ENCODE data around the gene SEC16A. TPM values are rescaled to one million over a fixed set of nuclear protein-coding genes. Genes with fewer than 3 reads are reported as not detected.

The SEC16A gene
- total RNA-seq, 1 experiment from 2014 or later: 56.4 TPM

- no peak for TF ChIP-seq CTCF (conservative IDR thresholded peaks at IDR 0.05)
- no peak overlapping the region for H2AK5ac ChIP-seq (ENCODE audit: insufficient read length, low read length)
- Mint-ChIP-seq H3K4me3 (no peak overlapping the region), H3K27me3 (ENCODE audit: low read depth) (no peaks in the 10 kb centered on the region), H3K9me3 (no peaks in the 10 kb centered on the region), H3K27ac (no peak overlapping the region), H3K4me1 (no peaks in the 10 kb centered on the region), H3K36me3 (ENCODE audit: insufficient read depth in 1 of 3, low read depth in 3 of 3) (peaks cover 60 to 87% (median 85%) of the 10 kb centered on the region in 3 experiments; a peak in 6 of 7 replicates)
- H3K4ac ChIP-seq (ENCODE audit: low read depth, low read length): no peak overlapping the region
- no peak overlapping the region for H2AFZ ChIP-seq (ENCODE audit: low read length)
- H3K18ac ChIP-seq (ENCODE audit: insufficient read length, low read depth, low read length): no peak overlapping the region
- H2BK5ac ChIP-seq (ENCODE audit: insufficient read length, low read length): no peak overlapping the region
- H2BK120ac ChIP-seq (ENCODE audit: low read depth, low read length, poor library complexity, severe bottlenecking): no peak overlapping the region
- H3T11ph ChIP-seq (ENCODE audit: low read length): no peak overlapping the region
- H2BK15ac ChIP-seq (ENCODE audit: low read depth, low read length): no peak overlapping the region
- H4K91ac ChIP-seq (ENCODE audit: insufficient read length, low read depth, low read length): no peak overlapping the region
- H3K79me2 ChIP-seq (ENCODE audit: insufficient read depth, low read length): 0 out of 2 replicates have a peak, but pooled peaks cover 2% of the 10 kb centered on the region
- peaks cover 3% of the 10 kb centered on the region for H3K23me2 ChIP-seq (ENCODE audit: insufficient read length, low read depth, low read length, poor library complexity, severe bottlenecking)
- no peaks in the 10 kb centered on the region for H3K79me1 ChIP-seq (ENCODE audit: insufficient read depth, low read depth, low read length, poor library complexity, severe bottlenecking)
- H4K8ac ChIP-seq (replicated peaks; ENCODE audit: insufficient read length, low read depth, low read length): no peak overlapping the region
- H3K56ac ChIP-seq (ENCODE audit: insufficient read length, low read depth, low read length): no peak overlapping the region
- H3K4me2 ChIP-seq (ENCODE audit: insufficient read depth, insufficient read length, low read length): no peak overlapping the region
- H3K27me3 ChIP-seq (ENCODE audit: insufficient read depth, low read length): no peaks in the 10 kb centered on the region
- H4K5ac ChIP-seq (ENCODE audit: insufficient read length, low read depth, low read length): no peak overlapping the region
- no CpG with 5 or more reads among the region's 14 CpGs for WGBS (ENCODE audit: extremely low coverage, insufficient read length, low lambda C conversion rate)
- H3K9me3 ChIP-seq (ENCODE audit: control insufficient read depth, low read depth, low read length): no peaks in the 10 kb centered on the region
- no peak overlapping the region for H3K14ac ChIP-seq (ENCODE audit: insufficient read depth, low read length)
- H3K23ac ChIP-seq (ENCODE audit: insufficient read length, low read depth, low read length): no peak overlapping the region
- H3K27ac ChIP-seq (ENCODE audit: insufficient read length, low read depth, low read length): no peak overlapping the region
- no peak overlapping the region for H3K9ac ChIP-seq (ENCODE audit: extremely low read depth, insufficient read length, low read length)
- no peak overlapping the region for H2BK12ac ChIP-seq (ENCODE audit: insufficient read length, low read depth, low read length)
- no peaks in the 10 kb centered on the region for H3K4me1 ChIP-seq (ENCODE audit: insufficient read depth, low read length)
- no peak overlapping the region for H2BK20ac ChIP-seq (ENCODE audit: low read depth, low read length, poor library complexity, severe bottlenecking)
- no peaks in the 10 kb centered on the region for H4K20me1 ChIP-seq (ENCODE audit: control insufficient read depth, insufficient read depth, insufficient read length)
- no peak for DNase-seq
Measured at GRCh38 chr9:136463578-136463977, 19.3 kb downstream of the SEC16A start.
